T-helper 1 cell treated with Interleukin-12 subunit alpha and Interleukin-12 subunit beta and Interleukin-4 antibody, amounts not matched to agents 30 μg/mL and 1 μg/mL, for 36 hours (primary cell): Measurements from ENCODE around the gene PAPLN.
A peak's percentile ranks its signal among the peaks of the same experiment; 100 is the strongest.
"Not testable (repeated sequence)": the region's sequence is repeated elsewhere in the genome, so short reads cannot be mapped to it uniquely, and the experiment has no call there.

Experiments
- H3K27ac Mint-ChIP-seq: one replicate; pipeline ENCODE4 v1.8.0; 2021; ENCODE audit warnings: mild to moderate bottlenecking, mixed read lengths
- H3K27me3 Mint-ChIP-seq: one replicate; pipeline ENCODE4 v1.8.0; 2021; ENCODE audit warnings: low read depth, mixed read lengths
- H3K36me3 Mint-ChIP-seq: one replicate; pipeline ENCODE4 v1.8.0; 2021; ENCODE audit warnings: low read depth, mixed read lengths
- H3K4me1 Mint-ChIP-seq: one replicate; pipeline ENCODE4 v1.8.0; 2021; ENCODE audit warnings: low read depth, mixed read lengths
- H3K4me3 Mint-ChIP-seq: one replicate; pipeline ENCODE4 v1.8.0; 2021; ENCODE audit warnings: mild to moderate bottlenecking, moderate library complexity, mixed read lengths
- H3K9me3 Mint-ChIP-seq: one replicate; pipeline ENCODE4 v1.8.0; 2021; ENCODE audit warnings: mixed read lengths

The PAPLN gene

GRCh38 chr14:73237219-73237785, at the start of gene PAPLN:
TSS of gene PAPLN (plus strand) at chr14:73237506. CDS start at chr14:73239779, 2,273 bp downstream.
- Mint-ChIP-seq H3K4me1 (peaks cover 7% of the 10 kb centered on the region), H3K27me3 (peaks cover 86% of the 10 kb centered on the region), H3K9me3 (no peaks in the 10 kb centered on the region), H3K27ac (no peak within 1 kb of the TSS), H3K36me3 (peaks cover 2% of the 10 kb centered on the region), H3K4me3 (peak within 1 kb of the TSS; percentile 43)

- Mint-ChIP-seq H3K27me3 (no peaks in the 10 kb centered on the region), H3K4me1 (peaks cover 4% of the 10 kb centered on the region), H3K9me3 (no peaks in the 10 kb centered on the region), H3K4me3 (no peak overlapping the region), H3K27ac (no peak overlapping the region), H3K36me3 (peaks cover 20% of the 10 kb centered on the region)
Measured at GRCh38 chr14:73188501-73188911, 48.8 kb upstream of the PAPLN start.

GRCh38 chr14:73189651-73190050, 47.7 kb upstream of the PAPLN start:
- Mint-ChIP-seq H3K27ac (no peak overlapping the region), H3K9me3 (no peaks in the 10 kb centered on the region), H3K27me3 (no peaks in the 10 kb centered on the region), H3K4me3 (no peak overlapping the region), H3K4me1 (peaks cover 4% of the 10 kb centered on the region), H3K36me3 (peaks cover 24% of the 10 kb centered on the region)

GRCh38 chr14:73191441-73191840, 45.9 kb upstream of the PAPLN start:
- Mint-ChIP-seq H3K4me3 (no peak overlapping the region), H3K36me3 (peaks cover 34% of the 10 kb centered on the region), H3K9me3 (no peaks in the 10 kb centered on the region), H3K4me1 (peaks cover 4% of the 10 kb centered on the region), H3K27me3 (no peaks in the 10 kb centered on the region), H3K27ac (no peak overlapping the region)

- H3K27me3 Mint-ChIP-seq, H3K27ac Mint-ChIP-seq, H3K9me3 Mint-ChIP-seq, H3K4me1 Mint-ChIP-seq, H3K4me3 Mint-ChIP-seq: not testable (repeated sequence)
- H3K36me3 Mint-ChIP-seq = peaks cover 42% of the 10 kb centered on the region
Measured at GRCh38 chr14:73194306-73194705, 43.0 kb upstream of the PAPLN start.

GRCh38 chr14:73198253-73198652, 39.1 kb upstream of the PAPLN start:
- H3K4me3 Mint-ChIP-seq = no peak overlapping the region
- no peaks in the 10 kb centered on the region for H3K27me3 Mint-ChIP-seq
- H3K4me1 Mint-ChIP-seq = no peaks in the 10 kb centered on the region
- no peaks in the 10 kb centered on the region for H3K9me3 Mint-ChIP-seq
- H3K36me3 Mint-ChIP-seq = peaks cover 52% of the 10 kb centered on the region
- no peak overlapping the region for H3K27ac Mint-ChIP-seq

GRCh38 chr14:73203527-73203926, 33.8 kb upstream of the PAPLN start:
- Mint-ChIP-seq H3K36me3 (peaks cover 66% of the 10 kb centered on the region), H3K4me3 (no peak overlapping the region), H3K4me1 (no peaks in the 10 kb centered on the region), H3K27me3 (no peaks in the 10 kb centered on the region), H3K27ac (no peak overlapping the region), H3K9me3 (peaks cover 15% of the 10 kb centered on the region)

- H3K4me1 Mint-ChIP-seq = no peaks in the 10 kb centered on the region
- H3K4me3 Mint-ChIP-seq = no peak overlapping the region
- no peaks in the 10 kb centered on the region for H3K27me3 Mint-ChIP-seq
- no peak overlapping the region for H3K27ac Mint-ChIP-seq
- H3K36me3 Mint-ChIP-seq = peaks cover 60% of the 10 kb centered on the region
- peaks cover 15% of the 10 kb centered on the region for H3K9me3 Mint-ChIP-seq
Measured at GRCh38 chr14:73207615-73208014, 29.7 kb upstream of the PAPLN start.

GRCh38 chr14:73208390-73208789, 28.9 kb upstream of the PAPLN start:
- peaks cover 60% of the 10 kb centered on the region for H3K36me3 Mint-ChIP-seq
- H3K4me3 Mint-ChIP-seq = no peak overlapping the region
- peaks cover 15% of the 10 kb centered on the region for H3K9me3 Mint-ChIP-seq
- H3K4me1 Mint-ChIP-seq = peaks cover 2% of the 10 kb centered on the region
- H3K27ac Mint-ChIP-seq = no peak overlapping the region
- no peaks in the 10 kb centered on the region for H3K27me3 Mint-ChIP-seq

- Mint-ChIP-seq H3K4me1 (peaks cover 2% of the 10 kb centered on the region), H3K4me3 (no peak overlapping the region), H3K27ac (no peak overlapping the region), H3K36me3 (peaks cover 61% of the 10 kb centered on the region), H3K9me3 (peaks cover 15% of the 10 kb centered on the region), H3K27me3 (no peaks in the 10 kb centered on the region)
Measured at GRCh38 chr14:73208846-73209245, 28.5 kb upstream of the PAPLN start.

GRCh38 chr14:73209953-73210352, 27.4 kb upstream of the PAPLN start:
- Mint-ChIP-seq H3K9me3 (peaks cover 15% of the 10 kb centered on the region), H3K4me3 (no peak overlapping the region), H3K4me1 (peaks cover 2% of the 10 kb centered on the region), H3K27ac (no peak overlapping the region), H3K27me3 (no peaks in the 10 kb centered on the region), H3K36me3 (peaks cover 59% of the 10 kb centered on the region)

- Mint-ChIP-seq H3K4me3 (no peak overlapping the region), H3K27ac (no peak overlapping the region), H3K36me3 (peaks cover 48% of the 10 kb centered on the region), H3K4me1 (peaks cover 2% of the 10 kb centered on the region), H3K27me3 (no peaks in the 10 kb centered on the region), H3K9me3 (peaks cover 15% of the 10 kb centered on the region)
Measured at GRCh38 chr14:73211251-73212040, 25.9 kb upstream of the PAPLN start.

GRCh38 chr14:73216030-73216429, 21.3 kb upstream of the PAPLN start:
- Mint-ChIP-seq H3K4me3 (no peak overlapping the region), H3K4me1 (peaks cover 2% of the 10 kb centered on the region), H3K36me3 (peaks cover 44% of the 10 kb centered on the region), H3K27me3 (no peaks in the 10 kb centered on the region), H3K9me3 (no peaks in the 10 kb centered on the region), H3K27ac (no peak overlapping the region)

- Mint-ChIP-seq H3K36me3 (peaks cover 47% of the 10 kb centered on the region), H3K27ac (no peak overlapping the region), H3K27me3 (no peaks in the 10 kb centered on the region), H3K4me3 (no peak overlapping the region), H3K4me1 (peaks cover 12% of the 10 kb centered on the region), H3K9me3 (no peaks in the 10 kb centered on the region)
Measured at GRCh38 chr14:73217411-73217810, 19.9 kb upstream of the PAPLN start.

GRCh38 chr14:73220061-73220460, 17.2 kb upstream of the PAPLN start:
- Mint-ChIP-seq H3K9me3 (no peaks in the 10 kb centered on the region), H3K36me3 (peaks cover 40% of the 10 kb centered on the region), H3K27me3 (no peaks in the 10 kb centered on the region), H3K4me3 (no peak overlapping the region), H3K27ac (no peak overlapping the region), H3K4me1 (peaks cover 18% of the 10 kb centered on the region)
